Left renal pelvis (tissue), 4 donors: ENCODE data around the gene ZG16. TPM values are rescaled to one million over a fixed set of nuclear protein-coding genes. Genes with fewer than 3 reads are reported as not detected.
"Not testable (repeated sequence)": the region's sequence is repeated elsewhere in the genome, so short reads cannot be mapped to it uniquely, and the experiment has no call there.

Source experiments
- DNase-seq, 4 donors: peaks; one replicate each; pipeline ENCODE4 v3.0.0-alpha.2; 2013; ENCODE audit warnings: low read depth in 4 of 4, low spot score in 3 of 4
- polyA plus RNA-seq, 4 donors: library from polyadenylated mRNA; unstranded; fragments of 120-200 nt; gene quantifications; one replicate each; pipeline ENCODE4 v1.2.1, GENCODE V29; 2013; ENCODE audit not compliant: insufficient read length in 4 of 4

ZG16 gene
- polyA plus RNA-seq, 4 donors = 0.05 TPM; not detected in 3

DNA sequence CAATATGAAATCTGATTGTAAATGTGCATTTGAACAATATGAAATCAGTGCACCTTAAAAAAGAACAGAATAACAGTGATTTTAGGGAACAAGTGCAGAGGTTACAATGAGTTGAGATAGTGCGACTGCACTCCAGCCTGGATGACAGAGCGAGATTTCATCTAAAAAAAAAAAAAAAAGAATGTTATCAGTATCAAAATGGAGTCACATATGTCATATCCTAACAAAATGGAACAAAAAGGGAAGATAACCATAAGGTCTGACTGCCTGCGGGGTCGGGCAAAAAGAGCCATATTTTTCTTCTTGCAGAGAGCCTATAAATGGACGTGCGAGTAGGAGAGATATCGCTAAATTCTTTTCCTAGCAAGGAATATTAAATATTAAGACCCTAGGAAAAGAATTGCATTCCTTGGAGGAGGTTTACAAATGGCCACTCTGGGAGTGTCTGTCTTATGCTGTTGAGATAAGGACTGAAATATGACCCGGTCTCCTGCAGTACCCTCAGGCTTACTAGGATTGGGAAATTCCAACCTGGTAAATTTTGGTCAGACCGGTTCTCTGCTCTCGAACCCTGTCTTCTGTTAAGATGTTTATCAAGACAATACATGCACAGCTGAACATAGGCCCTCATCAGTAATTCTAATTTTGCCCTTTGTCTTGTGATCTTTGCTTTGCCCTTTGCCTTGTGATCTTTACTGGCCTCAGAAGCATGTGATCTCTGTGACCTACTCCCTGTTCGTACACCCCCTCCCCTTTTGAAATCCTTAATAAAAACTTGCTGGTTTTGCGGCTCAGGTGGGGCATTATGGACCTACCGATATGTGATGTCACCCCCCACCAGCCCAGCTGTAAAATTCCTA is 5.3 kb downstream of the ZG16 start:
- DNase-seq = not testable (repeated sequence)

DNA sequence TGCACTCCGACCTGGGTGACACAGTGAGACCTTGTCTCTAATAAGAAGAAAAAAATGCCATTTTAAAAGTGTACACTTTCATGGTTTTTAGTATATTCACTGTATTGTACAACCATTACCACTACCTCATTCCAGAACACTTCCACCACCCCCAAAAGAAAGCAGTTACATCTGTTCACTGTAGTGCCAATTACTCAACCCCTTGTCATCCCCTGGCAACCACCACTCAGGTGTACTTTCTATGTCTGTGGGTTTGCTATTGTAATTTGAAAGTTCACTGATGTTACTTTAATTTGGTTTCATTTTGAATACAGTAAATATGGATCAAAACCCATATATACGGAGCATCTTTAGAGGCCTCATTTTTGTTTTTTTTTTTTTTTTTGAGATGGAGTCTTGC is 6.1 kb downstream of the ZG16 start:
- no peak for DNase-seq

DNA sequence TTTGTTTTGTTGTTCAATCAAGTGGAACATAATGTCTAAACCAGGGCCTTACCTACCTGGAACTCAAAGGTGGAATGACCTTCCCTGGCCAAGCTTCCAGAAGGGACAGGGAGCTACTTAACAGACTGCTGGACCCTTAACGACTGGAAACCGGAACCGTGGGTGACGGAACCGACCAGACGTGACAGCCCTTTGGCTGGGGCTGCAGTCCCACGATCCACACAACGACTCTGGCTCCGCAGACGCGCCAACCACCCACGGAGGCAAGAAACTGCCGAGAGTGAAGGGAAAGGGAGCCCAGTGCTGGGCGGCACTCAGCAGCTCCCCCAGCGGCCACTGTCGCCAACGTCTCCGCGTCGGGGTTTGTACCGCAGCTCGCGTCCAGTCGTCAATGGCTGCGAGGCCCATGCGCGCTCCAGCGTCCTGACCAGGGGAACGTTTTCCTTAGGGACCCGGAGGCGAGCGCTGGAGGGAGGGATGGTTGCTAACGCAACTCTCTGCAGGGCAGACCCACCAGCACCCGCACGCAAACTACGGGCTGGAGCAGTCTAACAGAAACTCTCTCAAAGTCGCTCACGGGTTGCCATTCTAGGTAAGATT is 6.9 kb downstream of the ZG16 start:
- DNase-seq = peak in 1 of 4 donors; percentile 29

DNA sequence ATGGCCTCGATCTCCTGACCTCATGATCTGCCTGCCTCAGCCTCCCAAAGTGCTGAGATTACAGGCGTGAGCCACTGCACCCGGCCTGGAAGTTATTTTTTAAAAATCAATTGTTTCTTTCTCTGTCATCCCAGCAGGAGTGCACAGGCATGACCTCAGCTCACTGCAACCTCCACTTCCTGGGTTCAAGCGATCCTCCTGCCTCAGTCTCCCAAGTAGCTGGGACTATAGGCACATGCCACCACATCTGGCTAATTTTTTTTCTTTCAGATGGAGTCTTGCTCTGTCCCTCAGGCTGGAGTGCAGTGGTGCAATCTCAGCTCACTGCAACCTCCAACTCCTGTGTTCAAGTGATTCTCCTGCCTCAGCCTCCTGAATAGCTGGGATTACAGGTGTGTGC is 9.1 kb downstream of the ZG16 start:
- not testable (repeated sequence) for DNase-seq

DNA sequence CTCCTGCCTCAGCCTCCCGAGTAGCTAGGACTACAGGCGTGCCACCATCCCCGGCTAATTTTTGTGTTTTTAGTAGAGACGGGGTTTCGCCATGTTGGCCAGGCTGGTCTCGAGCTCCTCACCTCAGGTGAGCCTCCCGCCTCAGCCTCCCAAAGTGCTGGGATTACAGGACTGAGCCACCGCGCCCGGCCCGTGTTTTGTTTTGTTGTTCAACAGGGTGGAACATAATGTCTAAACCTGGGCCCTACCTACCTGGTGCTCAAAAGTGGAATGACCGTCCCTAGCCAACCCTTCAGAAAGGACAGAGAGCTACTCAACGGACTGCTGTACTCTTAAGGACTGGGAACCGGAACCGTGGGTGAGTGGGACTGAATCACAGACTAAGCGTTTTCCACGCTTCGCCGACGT is 11.7 kb downstream of the ZG16 start:
- no peak for DNase-seq

DNA sequence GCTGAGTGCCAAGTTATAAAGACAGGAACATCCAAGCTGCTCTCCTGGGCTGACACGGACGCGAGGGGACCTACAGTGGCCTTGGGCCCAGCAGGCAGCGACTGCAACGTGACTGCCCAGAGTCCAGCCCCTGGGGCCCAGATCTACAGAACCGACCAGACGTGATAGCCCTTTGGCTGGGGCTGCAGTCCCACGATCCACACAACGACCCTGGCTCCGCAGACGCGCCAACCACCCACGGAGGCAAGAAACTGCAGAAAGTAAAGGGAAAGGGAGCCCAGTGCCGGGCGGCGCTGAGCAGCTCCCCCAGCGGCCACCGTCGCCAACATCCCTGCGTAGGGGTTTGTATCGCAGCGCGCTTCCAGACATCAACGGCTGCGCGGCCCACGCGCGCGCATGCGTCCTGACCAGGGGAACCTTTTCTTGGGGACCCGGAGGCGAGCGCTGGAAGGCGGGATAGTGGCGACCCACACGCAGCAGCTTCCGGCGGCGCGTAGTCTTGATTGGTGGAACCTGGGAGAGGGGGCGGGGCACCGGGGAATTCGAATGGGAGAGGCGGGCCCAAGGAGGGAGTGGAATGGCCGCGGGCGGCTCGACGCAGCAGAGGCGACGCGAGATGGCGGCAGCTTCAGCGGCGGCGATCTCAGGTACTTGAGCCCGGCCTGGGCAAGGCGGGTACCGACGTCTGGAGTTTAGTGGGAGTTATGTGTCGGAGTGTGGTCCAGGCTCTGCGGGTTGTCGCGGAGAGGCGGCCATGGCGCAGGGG is 12.3 kb downstream of the ZG16 start, which contains the start of gene KIF22:
TSS of gene KIF22 (plus strand) at position 569 of the 766 bp plus-strand sequence. CDS start at position 578, 9 bp downstream.
- peak; percentile 96 to 97 (median 96) for DNase-seq

DNA sequence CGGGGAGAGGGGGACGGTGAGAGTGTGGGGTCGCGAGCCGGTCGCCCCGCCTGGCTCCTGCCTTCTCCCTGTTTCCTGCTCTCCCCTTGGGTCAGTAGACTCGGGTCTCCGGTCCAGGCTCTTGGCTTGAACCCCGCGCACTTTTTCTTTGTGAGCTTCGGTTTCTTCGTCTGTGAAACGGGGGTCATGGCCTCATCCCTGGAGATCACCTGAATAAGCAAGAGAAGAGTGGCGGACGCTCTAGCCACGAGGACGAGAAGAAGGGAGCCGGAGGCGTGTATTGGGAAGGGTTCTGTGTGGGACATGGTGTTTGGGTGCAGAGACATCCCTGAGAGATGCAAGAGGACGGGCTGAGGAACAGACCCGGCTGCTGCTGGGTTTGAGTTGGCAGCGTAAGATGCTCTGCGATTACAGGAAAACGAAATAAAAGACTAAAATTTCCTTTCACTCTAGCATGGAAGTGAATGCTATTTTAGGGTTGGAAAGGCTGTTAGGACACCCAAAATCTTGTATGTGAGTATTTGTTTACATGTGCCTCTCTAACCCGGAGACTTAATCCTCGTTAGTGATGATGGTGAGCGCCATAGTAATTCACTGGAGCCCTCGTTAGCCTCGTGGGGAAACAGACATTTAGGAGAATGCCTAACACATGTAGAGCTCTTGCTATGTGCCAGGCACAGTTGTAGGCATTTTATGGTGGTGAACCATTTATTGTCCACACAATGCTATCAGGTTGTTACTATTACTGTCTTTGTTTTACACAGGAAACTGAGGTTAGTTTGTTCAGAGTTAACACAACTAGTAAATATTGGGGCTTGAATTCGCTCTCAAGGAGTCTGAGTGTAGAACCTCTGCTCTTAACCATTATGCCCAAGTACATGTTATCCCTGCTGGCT is 13.1 kb downstream of the ZG16 start:
- DNase-seq = no peak

DNA sequence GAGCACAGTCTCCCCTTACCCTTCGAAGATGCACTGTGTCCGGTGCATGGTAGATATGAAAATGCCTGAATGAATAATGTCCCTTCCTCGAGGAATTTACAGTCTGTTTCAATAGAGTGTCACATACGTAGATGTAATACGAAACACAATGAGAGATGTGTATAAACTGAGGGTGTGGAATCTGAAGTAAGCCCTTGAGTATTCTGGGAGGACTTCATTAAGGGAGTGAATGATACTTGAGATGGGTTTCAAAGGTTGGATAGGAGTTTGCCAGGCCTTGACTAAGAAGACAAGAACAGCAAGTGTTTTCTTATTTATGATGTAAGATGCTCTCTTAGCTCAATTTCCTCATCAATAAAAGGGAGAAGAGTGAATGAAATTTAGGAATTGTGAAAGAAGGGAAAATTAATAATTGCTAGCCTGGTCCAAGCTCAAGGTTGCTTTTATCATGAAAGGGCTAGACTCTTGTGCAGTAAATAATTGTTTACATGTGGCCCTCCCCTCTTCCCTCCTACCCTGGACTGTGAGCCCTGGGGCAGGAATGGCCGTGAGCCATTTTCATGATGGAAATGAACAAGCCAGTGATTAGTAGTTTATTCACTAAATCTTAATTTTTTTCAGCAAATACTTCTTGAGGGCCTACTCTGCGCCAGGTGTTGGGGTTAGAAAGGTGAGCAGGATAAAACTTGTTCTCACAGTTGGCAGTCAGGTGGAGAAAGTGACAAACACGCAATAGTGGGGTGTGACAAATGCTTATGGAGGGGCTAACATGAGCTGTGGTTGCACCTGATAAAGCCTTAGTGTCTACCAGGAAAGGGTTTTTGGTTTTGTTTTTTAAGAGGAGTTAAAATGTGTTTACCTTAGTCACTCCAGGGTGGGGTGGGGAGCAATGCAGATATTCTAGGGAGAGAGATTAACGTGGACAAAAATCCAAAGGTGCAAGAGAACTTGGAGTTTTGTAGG is 14.1 kb downstream of the ZG16 start:
- no peak for DNase-seq

DNA sequence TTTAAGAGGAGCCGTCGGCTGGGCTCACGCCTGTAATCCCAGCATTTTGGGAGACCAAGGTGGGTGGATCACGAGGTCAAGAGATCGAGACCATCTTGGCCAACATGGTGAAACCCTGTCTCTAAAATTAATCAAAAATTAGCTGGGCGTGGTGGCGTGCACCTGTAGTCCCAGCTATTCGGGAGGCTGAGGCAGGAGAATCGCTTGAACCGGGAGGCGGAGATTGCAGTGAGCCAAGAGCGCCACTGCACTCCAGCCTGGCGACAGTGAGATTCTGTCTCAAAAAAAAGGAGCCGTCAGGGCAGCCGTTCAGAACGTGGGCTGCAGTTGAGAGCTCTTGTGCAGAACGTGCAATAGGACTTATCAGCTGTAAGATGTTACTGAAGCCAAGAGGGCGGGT is 15.1 kb downstream of the ZG16 start:
- DNase-seq = not testable (repeated sequence)

DNA sequence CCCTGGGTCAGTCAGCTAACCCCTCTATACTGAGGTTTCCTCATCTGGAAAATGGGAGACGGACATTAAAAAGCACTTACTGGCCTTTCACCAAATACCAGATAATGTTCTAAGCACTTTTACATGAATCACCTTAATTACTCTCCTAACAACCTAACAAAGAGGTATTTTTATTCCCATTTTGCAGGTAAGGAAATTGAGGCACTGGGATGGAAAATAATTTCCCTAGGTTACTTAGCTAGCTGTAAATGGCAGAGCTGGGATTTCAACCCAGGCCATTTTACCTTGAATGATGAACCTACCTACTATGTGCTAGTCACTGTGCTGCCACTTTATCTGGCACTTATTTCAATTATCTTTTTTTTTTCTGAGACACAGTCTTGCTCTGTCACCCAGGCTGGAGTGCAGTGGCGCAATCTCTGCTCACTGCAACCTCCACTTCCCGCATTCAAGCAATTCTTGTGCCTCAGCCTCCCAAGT is 16.2 kb downstream of the ZG16 start:
- DNase-seq = no peak

DNA sequence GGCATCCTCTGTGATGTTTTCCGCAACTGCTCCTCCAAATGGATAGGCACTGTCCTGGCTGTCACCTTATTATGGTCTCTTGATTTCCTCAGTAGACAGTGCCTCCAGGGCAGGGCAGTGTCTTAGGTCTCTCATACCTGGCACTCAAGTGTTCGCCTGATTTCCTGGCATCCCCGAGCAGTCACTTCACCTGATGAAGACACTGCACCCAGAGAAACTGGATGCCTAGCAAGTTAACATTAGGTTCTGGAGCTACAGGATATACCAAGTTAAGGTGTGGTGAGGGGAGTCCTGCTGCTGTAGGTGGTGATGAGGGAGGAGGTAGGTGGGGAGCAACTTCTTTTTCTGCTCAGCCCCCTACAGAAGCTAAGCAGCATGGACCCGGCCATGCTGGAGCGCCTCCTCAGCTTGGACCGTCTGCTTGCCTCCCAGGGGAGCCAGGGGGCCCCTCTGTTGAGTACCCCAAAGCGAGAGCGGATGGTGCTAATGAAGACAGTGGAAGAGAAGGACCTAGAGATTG is 24.4 kb downstream of the ZG16 start:
- DNase-seq = no peak

DNA sequence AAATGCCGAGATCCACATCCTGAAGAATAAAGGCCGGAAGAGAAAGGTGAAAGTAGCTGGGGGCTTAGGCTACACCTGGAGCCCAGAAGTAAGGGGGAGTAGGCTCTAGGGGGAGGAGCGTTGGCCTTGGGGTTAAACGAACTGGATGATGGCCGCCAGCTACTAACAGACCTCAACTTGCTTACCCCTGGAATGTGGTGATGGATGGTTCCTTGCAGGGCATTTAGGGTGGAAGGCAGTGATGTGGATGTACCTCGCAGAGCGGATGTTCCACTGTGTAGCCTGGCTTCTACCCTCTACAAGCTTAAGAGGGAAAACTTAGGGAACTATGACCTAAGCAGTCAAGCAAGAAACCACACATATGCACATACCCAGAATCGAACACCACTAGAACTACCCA is 26.0 kb downstream of the ZG16 start:
- no peak for DNase-seq

DNA sequence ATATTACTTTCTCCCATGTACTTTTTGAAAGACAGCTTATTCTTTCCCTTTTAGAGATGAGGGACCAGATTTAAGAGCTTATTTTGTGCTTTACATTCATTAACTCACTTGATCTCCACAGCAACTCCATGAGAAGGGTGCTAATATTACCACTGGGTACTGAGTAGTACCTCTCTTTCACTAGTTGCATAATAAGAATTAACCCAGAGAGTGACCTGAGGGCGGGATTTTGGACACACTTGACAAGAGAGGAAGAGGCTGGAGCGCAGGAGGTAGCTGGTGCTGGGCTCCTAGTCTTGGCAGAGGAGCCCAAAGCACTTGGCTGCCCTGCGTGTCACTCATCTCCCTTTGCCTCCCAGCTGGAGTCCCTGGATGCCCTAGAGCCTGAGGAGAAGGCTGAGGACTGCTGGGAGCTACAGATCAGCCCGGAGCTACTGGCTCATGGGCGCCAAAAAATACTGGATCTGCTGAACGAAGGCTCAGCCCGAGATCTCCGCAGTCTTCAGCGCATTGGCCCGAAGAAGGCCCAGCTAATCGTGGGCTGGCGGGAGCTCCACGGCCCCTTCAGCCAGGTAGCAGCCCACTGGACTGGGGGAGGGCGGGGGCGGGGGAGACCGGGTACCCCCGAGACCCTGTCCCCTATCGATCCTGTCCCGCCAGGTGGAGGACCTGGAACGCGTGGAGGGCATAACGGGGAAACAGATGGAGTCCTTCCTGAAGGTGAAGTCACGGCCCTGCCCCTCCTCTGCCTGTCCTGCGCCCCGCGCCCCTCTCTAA is 26.6 kb downstream of the ZG16 start:
- no peak for DNase-seq

DNA sequence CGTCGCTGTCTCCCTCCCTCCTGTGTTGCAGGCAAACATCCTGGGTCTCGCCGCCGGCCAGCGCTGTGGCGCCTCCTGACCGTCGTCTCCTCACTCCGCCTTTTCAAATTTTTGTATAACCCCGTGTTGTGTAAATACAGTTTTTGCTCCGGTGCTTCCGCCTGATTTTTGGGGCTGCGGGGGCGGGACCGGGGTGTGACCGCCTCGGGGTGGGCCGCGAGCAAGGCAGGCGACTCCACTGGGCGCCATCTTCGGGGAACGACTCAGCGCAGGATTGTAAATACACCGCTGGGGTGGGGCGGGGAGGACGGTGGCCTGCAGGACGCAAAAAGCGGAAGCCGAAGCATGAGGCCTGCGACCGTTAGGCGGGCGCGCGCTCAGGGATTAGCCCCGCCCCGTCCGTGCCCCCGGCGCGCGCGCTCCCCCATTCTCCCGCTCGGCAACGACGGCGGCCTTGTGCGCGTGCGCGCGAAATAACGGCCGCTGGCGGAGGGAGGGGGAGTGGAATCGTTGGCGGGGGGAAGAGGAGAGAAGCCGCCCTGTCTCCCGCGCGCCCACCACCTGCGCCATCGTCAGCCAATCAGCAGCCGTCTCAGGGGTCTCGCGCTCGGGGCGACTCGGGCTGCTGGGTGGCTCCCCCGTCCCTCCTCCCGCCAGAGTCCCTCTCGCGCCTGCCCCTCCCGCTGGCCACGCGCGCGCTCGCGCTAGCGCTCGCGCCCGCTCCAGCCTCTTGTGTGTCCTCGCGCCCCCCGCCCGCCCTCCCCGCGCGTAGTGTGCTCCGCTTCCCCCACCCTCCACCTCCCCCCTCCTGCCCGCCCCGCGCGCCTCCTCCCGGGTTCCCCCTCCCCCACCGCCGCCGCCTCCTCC is 27.4 kb downstream of the ZG16 start:
- peak; percentile 89 to 95 (median 95) for DNase-seq

DNA sequence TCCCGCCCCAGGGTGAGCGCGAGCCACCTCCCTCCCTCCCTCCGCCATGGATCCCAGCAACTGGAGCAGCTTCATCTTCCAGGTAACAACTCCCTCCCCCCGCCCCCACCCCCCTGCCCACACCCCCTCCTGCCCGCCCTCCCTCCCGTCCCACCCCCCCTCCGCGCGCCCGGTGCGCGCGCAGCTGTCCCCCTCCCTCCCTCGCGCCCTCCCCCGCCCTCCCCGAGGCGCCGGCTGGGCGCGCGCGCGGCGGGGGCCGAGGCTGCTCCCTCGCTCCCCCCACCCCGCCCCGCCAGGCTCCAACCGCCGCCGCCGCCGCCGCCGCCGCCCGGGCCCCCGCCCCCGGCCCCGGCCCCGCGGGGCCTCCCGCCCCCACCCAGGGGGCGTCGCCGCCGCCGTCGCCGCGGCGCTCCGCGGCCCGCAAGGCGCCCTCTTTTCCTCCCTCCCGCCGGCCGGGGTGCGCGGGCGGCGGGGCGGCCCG is 28.1 kb downstream of the ZG16 start, which contains the start of gene MAZ:
TSS of gene MAZ (plus strand) at position 431 of the 481 bp plus-strand sequence. CDS start 173 bp downstream, outside the sequence.
- no peak for DNase-seq

DNA sequence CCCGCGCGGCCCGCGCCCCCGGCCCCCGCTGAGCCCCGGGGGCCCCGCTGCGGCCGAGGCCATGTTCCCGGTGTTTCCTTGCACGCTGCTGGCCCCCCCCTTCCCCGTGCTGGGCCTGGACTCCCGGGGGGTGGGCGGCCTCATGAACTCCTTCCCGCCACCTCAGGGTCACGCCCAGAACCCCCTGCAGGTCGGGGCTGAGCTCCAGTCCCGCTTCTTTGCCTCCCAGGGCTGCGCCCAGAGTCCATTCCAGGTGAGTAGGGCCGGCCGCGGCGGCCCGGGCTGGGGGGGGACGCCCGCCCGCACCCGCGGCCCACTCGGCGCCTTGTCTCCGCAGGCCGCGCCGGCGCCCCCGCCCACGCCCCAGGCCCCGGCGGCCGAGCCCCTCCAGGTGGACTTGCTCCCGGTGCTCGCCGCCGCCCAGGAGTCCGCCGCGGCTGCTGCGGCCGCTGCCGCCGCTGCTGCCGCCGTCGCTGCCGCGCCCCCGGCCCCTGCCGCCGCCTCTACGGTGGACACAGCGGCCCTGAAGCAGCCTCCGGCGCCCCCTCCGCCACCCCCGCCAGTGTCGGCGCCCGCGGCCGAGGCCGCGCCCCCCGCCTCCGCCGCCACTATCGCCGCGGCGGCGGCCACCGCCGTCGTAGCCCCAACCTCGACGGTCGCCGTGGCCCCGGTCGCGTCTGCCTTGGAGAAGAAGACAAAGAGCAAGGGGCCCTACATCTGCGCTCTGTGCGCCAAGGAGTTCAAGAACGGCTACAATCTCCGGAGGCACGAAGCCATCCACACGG is 28.8 kb downstream of the ZG16 start:
- DNase-seq = no peak
